DND-41 (cell line): ENCODE results near the gene PHLDB2.

Experiments used
- ATAC-seq: fragments of 200-7000 bp; cut with Tn5 transposase; 3 replicates; pipeline ENCODE4 v1.9.1; 2021; ENCODE audit warnings: low read depth; ENCODE audit not compliant: insufficient read depth
- DNase-seq: peaks from one replicate; pipeline ENCODE4 v3.0.0-alpha.2; 2020
- H2AFZ ChIP-seq: 2 replicates; pipeline ENCODE4 v1.6.0; 2012; ENCODE audit warnings: low read depth, low read length
- H3K27ac ChIP-seq: 2 replicates; pipeline ENCODE4 v1.5.1; 2012; ENCODE audit warnings: low read length, inconsistent platforms
- H3K27me3 ChIP-seq: fragments of 200-600 bp; sonication (generic); 2 replicates; pipeline ENCODE4 v1.6.0; 2012; ENCODE audit warnings: low read length, mild to moderate bottlenecking, inconsistent platforms; ENCODE audit not compliant: insufficient read depth, poor library complexity
- H3K36me3 ChIP-seq: 2 replicates; pipeline ENCODE4 v1.5.1; 2012; ENCODE audit warnings: low read length, inconsistent platforms; ENCODE audit not compliant: insufficient read depth
- H3K4me1 ChIP-seq: 2 replicates; pipeline ENCODE4 v1.5.1; 2012; ENCODE audit warnings: mild to moderate bottlenecking, low read length; ENCODE audit not compliant: insufficient read depth
- H3K4me2 ChIP-seq: 2 replicates; pipeline ENCODE4 v1.6.0; 2012; ENCODE audit warnings: mild to moderate bottlenecking, moderate library complexity, low read length, inconsistent platforms; ENCODE audit not compliant: insufficient read depth
- H3K4me3 ChIP-seq, 2 experiments: fragments of 200-600 bp in 1 of 2; shearing (Covaris generic) in 1 of 2; 2 replicates each; pipeline ENCODE4 v1.5.1; 2012 to 2016; ENCODE audit warnings: inconsistent platforms in 2 of 2, low read length in 2 of 2, mild to moderate bottlenecking in 2 of 2, low read depth in 1 of 2, moderate library complexity in 1 of 2
- H3K79me2 ChIP-seq: 2 replicates; pipeline ENCODE4 v1.6.0; 2012; ENCODE audit warnings: low read length, inconsistent platforms; ENCODE audit not compliant: insufficient read depth
- H3K9ac ChIP-seq: 2 replicates; pipeline ENCODE4 v1.6.0; 2012; ENCODE audit warnings: low read depth, mild to moderate bottlenecking, inconsistent platforms, low read length, moderate library complexity
- H3K9me3 ChIP-seq: 2 replicates; pipeline ENCODE4 v1.5.1; 2012; ENCODE audit warnings: low read length, moderate library complexity, mild to moderate bottlenecking, inconsistent platforms; ENCODE audit not compliant: insufficient read depth, severe bottlenecking
- H4K20me1 ChIP-seq: 2 replicates; pipeline ENCODE4 v1.6.0; 2012; ENCODE audit warnings: low read length; ENCODE audit not compliant: insufficient read depth
- CTCF ChIP-seq: IDR thresholded peaks from 2 replicates; pipeline ENCODE4 v1.5.1; 2012; ENCODE audit warnings: borderline replicate concordance, low read length, moderate library complexity, mild to moderate bottlenecking; ENCODE audit not compliant: poor library complexity, severe bottlenecking; ENCODE audit errors: extremely low read depth
- EZH2 ChIP-seq: IDR thresholded peaks from 3 replicates; pipeline ENCODE4 v1.6.1; 2012; ENCODE audit warnings: borderline replicate concordance, low read depth, mild to moderate bottlenecking, moderate library complexity, low read length, inconsistent platforms; ENCODE audit not compliant: severe bottlenecking

PHLDB2 gene

DNA sequence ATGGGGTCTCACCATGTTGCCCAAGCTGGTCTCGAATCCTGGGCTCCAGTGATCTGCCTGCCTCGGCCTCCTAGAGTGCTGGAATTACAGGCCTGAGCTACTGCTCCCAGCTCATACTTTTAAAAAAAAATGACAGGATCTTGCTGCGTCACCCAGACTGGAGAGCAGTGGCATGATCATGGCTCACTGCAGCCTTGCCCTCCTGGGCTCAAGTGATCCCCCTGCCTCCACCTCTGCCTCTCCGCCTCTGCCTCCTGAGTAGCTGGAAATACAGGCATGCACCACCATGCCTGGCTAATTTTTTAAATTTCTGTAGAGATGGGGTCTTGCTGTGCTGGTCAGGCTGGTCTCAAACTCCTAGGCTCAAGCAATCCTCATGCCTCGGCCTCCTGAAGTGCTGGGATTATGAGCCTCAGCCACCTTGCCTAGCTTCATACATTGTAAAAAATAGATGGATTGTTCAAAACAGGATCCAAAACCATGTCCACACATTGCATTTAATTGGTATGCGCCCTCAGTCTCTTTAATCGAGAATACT, 8.9 kb downstream of the PHLDB2 start:
- H3K4me3 ChIP-seq: no peak overlapping the region
- H4K20me1 ChIP-seq: no peaks in the 10 kb centered on the region
- no peaks in the 10 kb centered on the region for H3K4me1 ChIP-seq
- no peak overlapping the region for H3K9ac ChIP-seq
- no peaks in the 10 kb centered on the region for H3K79me2 ChIP-seq
- no peak overlapping the region for H3K4me2 ChIP-seq
- no peak overlapping the region for H3K27ac ChIP-seq
- ATAC-seq (no peak), DNase-seq (no peak)
- H3K9me3 ChIP-seq: no peaks in the 10 kb centered on the region
- TF ChIP-seq EZH2: no peak
- TF ChIP-seq CTCF: no peak
- H3K36me3 ChIP-seq: no peaks in the 10 kb centered on the region
- H3K27me3 ChIP-seq: no peaks in the 10 kb centered on the region
- H2AFZ ChIP-seq: no peak overlapping the region

GRCh38 chr3:111870620-111871019, 11.6 kb downstream of the PHLDB2 start:
- no peak overlapping the region for H3K4me2 ChIP-seq
- TF ChIP-seq EZH2 (no peak), CTCF (no peak)
- ATAC-seq: no peak
- no peak overlapping the region for H2AFZ ChIP-seq
- no peak overlapping the region for H3K27ac ChIP-seq
- H4K20me1 ChIP-seq: no peaks in the 10 kb centered on the region
- no peak for DNase-seq
- no peaks in the 10 kb centered on the region for H3K4me1 ChIP-seq
- H3K9ac ChIP-seq: no peak overlapping the region
- H3K9me3 ChIP-seq: no peaks in the 10 kb centered on the region
- H3K4me3 ChIP-seq: no peak overlapping the region
- no peaks in the 10 kb centered on the region for H3K36me3 ChIP-seq
- no peaks in the 10 kb centered on the region for H3K27me3 ChIP-seq
- H3K79me2 ChIP-seq: no peaks in the 10 kb centered on the region

DNA sequence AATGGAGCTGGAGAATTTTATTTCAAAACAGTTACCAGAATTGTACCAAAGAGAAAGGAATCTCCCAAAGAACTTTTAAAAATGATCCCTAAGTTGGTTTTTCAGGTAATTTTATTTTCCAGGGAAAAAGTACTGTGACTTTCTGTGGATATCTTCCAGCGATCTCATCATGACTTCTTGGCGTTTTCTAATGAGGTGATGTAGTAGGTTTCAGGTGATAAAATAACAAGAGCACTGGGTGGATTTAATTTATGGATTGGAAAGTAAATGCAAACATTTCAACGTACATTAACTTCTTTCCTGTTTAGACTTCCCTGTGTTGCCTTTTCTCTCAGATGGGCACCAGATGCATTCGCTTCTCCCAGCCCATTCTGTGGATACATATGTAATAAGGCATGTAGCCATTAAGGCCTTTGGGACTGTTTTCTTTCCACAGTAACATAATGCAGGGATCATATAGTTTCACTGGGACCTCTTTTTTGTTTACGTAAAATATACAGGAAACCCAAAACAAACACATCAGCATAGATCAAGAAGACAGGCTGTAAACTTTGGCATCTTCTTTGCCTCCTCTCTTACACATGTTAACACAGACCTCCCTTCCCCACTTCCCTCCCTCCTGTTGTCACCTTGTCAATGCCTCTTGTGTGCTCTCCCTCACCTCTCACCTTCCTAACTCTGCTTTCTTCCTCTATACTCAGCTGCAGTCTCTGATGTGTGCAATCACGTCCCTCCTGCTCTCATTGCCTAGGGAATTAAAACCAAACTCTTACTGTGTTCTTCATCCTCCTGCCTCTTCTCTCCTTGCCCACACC, 13.0 kb downstream of the PHLDB2 start:
- TF ChIP-seq CTCF (no peak), EZH2 (no peak)
- no peak for ATAC-seq
- no peak overlapping the region for H3K9ac ChIP-seq

More for the DNA sequence above, 13.0 kb downstream of the PHLDB2 start:
- no peaks in the 10 kb centered on the region for H3K4me1 ChIP-seq
- DNase-seq: no peak
- no peaks in the 10 kb centered on the region for H3K9me3 ChIP-seq
- no peak overlapping the region for H2AFZ ChIP-seq
- H3K4me3 ChIP-seq: no peak overlapping the region
- H3K27ac ChIP-seq: no peak overlapping the region
- no peak overlapping the region for H3K4me2 ChIP-seq
- no peaks in the 10 kb centered on the region for H3K36me3 ChIP-seq
- no peaks in the 10 kb centered on the region for H3K27me3 ChIP-seq
- no peaks in the 10 kb centered on the region for H4K20me1 ChIP-seq
- H3K79me2 ChIP-seq: no peaks in the 10 kb centered on the region
